ENCODE results near the gene TRIM36.

TRIM36 gene

DNA sequence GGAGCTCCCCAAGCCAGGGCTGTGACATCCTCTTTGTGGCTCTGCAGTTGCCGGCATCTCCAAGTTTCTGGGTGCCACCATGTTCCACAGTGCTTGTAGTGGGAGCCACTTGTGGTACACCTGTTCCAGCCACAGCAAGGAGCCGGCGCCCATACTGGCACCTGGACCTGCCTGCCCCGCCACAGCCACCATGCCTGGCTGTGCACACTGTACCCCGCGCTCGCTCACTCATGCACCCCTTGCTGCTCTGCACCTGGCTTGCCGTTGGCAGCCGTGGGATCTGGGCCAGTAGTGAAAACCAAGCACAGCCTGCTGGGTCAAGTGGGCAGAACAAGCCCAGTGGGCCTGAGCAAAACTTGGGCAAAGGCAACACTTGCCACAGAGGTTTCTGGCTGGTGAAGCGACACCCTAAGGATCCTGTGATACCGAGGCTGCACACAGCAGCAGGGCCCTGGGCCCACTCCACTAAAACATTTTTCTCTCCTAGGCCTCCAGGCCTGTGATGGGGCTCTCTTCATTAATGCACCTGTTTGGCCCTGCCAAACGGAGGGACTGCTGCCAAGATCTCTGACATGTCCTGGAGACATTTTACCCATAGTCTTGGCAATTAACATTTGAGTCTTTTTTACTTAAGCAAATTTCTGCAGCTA is 2.8 kb downstream of the TRIM36 start:
- no peak for DNase-seq

DNA sequence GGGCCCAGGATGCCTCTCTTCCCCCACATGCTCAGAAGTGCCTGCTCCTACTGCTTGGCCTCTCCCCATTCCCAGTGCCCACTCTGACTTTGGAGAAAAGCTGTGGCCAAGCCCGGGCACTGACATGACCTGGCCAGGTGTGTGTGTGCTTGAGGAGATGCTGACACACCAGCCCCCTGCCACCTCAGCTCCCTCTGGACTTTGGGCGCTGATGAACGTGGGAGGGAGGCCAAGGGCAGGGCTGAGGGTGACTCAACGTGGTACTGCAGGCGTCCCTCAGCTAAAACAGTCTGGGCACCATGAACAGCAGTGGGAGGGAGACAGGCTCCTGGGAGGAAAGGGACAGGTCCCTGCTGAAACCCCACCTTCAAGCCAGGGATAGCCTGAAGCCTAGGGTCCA is 3.9 kb downstream of the TRIM36 start:
- no peak for DNase-seq

DNA sequence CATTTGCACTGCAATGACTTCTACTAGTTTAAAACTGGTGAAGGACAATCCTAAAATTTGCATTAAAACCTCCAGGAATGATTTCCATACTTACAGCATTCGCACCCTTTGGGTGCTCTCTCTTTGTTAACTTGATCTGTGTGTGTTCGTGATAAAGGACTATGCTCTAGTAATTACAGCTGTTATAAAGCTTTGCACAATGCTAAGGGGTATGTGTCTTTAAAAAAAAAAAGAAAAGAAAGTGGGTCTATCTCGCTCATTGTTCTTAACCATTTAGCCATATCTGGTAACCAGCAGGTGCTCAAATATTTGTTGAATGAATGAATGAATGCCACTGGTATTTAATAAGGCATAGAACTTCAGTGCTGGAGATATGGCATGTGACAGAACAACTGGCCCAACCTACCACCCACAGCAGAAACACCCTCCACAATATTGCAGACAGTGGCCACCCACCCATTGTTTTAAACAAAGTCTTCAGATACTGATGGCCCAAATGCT is 8.7 kb downstream of the TRIM36 start:
- peak; percentile 54 for DNase-seq

DNA sequence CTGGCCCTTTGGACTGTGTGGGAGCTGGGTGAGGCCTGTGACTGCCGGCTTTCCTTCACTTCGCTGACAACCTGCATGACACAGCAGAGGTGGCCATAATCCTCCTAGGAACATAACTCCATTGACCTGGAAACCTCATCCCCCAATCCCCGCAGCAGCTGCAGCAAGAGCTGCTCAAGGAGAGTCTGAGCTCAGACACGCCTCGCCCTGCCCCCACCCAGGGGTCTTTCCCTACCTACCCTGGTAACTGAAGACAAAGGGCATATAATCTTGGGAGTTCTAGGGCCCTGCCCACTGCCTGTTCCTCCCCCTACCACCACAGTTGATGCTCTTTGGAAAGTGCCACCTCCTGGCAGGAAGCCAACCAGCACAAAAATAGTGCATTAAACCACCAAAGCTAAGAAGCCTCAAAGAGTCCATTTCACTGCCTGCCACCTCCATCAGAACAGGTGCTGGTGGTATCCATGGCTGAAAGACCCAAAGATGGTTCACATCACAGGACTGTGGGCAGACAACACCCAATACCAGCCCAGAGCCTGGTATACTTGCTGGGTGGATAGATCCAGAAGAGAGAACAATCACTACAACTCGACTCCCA is 18.4 kb downstream of the TRIM36 start:
- DNase-seq: no peak

DNA sequence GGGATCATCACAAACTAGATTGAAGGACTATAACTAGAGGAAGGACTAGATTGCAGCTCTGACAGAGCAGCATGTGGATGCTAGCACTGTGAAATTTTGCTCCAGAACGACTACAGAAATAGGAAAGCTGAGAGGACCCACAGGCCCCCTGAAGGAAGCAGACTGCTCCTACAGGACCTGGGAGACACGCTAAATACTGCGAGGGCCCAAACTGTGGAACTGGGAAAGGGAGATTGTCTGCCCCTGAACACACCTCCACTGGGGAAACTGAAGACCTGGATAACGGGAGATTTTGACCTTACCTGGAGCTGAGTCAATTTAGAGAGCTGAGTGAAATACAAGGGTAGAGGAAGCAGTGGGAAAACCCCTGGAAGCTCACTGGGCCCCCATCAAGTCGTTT is 19.2 kb downstream of the TRIM36 start:
- no peak for DNase-seq

DNA sequence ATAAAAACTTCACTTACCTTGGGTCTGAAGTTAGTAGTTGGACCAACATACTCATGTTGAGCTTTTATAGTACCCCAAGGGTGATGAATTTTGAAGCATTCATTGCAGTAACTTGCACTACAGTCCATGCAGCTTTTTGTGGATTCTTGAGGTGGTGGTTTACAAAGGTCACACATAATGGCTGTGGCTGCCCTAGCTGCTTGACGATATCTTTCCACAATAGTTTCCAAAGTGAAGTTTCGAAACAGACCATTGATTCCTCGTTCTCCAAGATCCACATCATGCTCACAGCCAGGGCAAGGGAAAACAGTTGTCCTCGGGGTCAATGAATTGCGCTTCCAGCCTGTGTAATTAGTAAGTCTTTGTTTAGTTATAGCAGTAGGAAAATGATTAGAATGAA is 22.7 kb downstream of the TRIM36 start:
- DNase-seq: no peak

DNA sequence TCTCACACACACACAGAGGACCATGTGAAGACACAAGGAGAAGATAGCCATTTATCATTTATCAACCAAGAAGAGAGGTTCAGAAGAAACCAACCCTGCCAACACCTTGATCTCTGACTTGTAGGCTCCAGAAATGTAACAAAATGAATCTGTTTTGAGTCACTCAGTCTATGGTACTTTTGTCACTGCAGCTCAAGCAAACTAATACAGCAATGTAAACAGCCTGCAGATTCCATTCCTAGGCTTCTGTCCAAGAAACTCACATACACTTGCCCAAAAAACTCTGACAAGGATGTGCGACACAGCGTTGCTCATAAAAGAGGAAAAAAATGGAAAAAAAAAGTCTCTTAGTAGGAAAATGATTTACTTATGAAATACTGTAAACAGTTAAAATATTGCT is 33.4 kb downstream of the TRIM36 start:
- DNase-seq: no peak

DNA sequence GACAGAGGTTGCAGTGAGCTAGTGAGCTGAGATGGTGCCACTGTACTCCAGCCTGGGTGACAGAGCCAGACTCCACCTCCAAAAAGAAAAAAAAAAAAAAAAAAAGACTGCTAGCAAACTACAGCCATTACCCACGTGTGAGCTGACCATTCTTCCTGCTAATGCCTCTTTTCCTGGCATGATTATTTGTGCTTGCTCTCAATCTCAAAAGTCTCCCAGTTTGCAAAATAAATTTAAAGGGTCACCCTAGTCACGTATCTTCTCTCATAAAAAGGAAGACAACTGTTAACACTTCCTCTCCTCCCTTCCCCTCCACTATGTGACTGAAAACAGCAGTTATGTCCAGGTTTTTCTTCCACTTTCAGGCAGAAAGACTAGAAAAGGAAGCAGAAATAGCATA is 37.2 kb downstream of the TRIM36 start:
- DNase-seq: no peak

DNA sequence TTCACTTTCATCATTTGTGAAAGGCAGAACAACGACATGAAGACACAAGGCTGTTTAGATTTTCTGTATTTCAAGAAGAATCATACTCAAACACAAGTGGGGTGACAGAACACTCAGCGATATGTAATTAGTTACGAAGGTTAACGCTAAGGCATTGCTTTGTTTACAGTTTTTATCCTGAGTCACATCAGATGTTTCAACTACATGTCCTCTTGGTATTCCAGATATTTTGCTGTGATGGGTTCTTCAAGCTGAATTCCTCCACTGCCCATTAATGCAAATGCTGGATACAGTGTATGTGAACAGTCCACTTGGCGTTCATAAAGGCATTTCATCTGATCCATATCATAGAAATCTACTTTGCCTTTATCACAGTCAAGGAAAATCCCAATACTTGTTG is 43.4 kb downstream of the TRIM36 start:
- DNase-seq: no peak

DNA sequence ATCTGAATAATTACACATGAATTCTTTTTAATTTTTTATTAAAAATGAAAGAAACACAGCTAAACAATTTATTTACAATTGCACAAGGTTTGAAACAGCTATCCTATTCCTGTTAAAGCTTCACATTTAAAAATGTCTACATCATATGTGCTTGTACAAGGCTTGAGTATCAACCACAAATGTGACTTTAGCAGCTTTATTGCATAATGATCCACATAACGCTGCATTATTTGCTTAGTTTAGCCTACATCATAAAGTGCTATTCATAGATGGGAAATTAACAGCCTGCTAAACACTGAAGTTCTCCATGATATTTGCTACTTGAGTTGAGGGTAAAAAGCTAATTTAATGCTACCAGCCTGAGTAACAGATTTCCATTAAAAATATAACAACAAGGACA is 45.0 kb downstream of the TRIM36 start:
- DNase-seq: peak; percentile 5

DNA sequence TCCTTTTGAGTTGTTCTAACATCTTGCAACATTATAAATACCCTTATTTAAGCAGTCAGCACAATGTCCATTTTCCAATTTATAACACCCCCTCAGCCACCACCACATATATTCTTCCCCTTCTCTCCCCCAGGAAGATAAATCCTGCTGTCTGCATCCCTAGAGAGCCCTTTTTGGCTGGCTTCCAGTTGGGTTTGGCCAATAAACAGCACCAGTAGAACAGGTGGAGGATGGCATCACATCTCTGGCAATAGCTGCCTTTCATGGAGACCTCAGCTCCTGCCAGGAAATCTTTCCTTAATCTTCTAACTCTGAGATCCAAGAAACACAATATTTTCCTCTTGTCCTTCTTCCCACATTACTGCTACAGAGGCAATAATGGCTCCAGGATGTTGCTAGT is 53.7 kb downstream of the TRIM36 start:
- DNase-seq: no peak

DNA sequence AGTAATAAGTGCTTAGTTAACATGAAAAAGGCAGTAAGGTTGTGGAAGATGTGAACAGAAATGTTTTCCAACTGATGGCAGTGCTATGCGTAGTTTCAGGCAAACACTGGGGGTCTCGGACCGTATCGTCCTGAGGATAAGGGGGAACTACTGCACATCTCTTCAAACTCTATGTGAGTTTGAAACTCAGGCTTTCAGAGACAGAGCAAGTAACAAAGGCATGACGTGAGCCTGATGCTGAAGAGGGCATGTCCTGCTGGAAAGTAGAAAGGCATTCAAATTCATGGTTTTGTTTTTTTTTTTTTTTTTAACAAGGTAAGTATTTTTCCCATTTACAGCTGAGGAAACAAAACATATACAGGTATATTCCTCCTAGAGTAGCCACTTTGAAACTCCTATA is 59.9 kb downstream of the TRIM36 start:
- no peak for DNase-seq

DNA sequence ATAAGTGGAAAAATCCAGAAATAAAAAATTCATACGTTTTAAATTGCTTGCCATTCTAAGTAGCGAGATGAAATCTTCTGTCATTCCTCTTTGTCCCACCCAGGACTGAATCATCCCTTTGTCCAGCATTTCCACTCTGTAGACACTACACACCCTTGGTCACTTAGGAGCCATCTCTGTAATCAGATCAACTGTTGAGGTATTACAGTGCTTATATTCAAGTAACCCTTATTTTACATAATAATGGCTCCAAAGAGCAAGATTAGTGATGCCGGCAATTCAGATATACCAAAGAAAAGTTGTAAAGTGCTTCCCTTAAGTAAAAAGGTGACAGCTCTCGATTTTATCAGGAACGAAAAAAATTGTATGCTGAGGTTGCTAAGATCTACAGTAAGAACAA is 60.4 kb downstream of the TRIM36 start:
- no peak for DNase-seq

DNA sequence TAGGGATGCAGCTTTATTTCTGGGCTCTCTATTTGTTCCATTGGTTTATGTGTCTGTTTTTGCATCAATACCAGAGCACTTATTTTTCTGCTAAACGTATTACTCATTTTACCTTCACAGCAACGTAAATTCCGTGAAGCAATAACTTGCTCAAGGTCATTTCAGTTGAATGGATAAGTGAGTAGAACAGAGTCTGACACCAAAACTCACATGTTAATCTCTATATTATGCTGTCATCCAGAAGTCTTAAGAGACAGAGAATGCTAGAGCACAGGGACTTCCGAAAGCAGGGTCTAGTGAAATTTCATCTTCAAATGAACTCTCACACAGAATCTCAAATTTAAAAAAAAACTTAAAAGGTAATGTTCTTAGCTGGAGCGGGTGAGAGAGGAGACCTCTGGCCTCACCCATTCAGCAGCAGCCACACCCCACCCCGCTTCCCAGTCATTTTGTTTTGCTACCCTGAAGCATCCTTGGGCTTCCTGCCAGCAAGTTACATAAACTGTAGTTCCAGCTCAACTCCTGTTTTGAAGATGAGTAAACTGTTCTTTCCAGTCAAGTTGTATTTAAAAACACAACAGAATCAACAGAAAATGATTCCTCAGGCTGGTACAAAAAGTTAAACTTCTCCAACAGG is 69.3 kb downstream of the TRIM36 start:
- DNase-seq: no peak

DNA sequence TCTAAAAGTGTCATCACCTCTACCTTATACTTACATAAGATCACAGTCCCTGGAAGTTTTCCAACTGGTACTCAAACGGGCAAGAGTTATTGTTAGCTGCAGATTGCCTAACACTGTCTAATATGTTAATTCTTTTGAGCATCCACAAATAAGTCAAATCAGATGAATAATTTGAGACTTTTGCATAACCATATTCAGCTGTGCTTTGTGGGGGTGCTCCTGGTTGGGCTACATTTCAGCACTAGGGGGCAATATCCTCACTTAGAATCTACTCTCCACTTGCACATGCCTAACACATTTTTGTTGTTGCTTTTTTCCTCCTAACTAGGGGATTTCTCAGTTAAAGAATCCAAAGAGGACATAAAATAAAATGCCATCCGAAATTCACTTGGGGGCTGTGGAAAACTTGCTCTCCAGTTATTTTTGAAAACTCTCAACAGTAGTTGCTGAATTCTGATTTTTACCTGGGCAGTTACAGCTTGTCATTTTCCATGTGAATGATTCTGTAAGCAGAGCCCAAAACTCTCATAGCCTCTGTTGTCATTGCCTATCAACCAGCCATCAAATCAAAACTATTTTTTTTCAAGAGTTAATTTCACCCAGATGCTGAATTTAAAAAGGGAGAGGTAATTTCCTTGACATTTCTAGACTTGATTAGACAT is 71.5 kb downstream of the TRIM36 start:
- DNase-seq: peak; percentile 40

DNA sequence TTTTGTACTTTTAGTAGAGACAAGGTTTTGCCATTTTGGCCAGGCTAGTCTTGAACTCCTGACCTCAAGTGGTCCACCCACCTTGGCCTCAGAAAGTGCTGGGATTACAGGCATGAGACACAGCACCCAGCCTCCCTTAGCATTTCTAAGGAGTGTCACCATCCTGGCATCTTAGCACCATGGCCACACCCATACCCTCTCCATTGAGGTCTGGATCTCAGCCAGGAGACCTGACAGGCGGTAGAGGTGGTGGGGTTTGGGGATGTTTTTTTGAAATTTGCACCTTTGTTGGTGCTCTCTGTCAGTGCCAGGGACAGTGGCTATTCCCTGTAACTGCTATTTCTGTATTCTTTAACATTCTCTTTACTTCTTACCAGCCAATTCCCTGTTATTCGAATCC is 72.5 kb downstream of the TRIM36 start:
- no peak for DNase-seq

DNA sequence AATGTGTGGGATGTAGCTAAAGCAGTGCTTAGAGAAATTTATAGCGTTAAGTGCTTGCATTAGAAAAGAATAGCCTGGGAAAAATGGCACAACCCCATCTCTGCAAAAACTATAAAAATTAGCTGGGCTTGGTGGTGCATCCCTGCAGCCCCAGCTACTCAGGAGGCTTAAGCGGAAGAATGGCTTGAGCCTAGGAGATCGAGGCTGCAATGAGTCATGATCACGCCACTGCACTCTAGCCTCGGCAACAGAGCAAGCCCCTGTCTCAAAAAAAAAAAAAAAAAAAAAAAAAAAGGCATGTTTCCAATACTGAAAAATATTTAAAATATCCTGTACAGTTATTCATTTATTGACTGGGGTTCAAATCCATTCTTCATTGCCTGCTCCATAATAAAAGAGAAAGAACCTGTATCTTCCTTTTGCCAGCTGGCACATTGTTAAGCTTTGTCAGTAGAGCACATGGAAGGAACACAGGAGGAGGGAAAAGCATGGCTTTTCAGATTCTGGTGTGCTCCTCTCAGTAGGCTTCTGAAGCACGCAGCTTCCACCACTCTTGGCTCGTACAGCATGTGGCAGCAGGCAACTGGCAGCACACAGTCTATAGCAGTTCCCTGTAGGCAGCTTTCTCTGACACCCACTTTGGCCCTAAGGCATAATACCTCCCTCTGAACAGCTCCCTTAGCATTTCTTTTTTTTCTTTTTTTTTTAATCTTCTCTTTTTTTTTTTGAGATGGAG is 73.5 kb downstream of the TRIM36 start:
- no peak for DNase-seq

DNA sequence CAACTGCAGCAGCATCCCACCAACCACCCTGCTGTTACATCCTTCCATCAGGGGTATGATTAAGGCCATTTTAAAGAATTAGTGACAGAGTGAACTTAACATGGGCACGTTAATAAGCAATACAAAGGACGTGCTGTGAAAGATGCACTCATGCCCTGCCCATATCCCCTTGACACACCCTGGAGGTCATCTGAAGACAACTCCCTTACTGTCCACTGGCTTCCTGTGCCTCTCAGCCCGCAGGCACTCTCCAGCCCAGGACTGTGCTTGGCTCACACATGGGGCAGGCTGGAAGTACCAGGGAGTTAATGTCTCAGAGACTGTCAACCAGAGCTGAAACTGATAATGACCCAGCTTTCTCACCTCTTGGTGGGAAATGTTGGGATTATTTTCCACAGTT is 81.8 kb downstream of the TRIM36 start:
- DNase-seq: no peak

DNA sequence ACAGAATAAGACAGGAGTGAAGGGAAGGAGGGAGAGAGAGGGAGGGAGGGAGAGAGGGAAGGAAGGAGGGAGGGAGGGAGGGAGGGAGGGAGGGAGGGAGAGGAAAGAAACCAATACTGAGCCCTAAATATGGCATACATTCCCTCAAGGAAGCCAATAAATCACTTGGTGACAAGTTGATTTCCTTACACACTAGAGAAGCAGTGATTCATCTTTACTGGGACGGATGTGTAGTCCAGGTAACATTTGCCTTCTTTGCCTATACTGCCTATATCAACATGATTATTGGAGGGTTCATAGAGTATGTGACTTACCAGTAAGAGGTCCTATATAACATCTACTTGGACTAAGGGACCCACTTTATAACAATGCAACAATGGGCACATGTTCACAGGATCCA is 83.2 kb downstream of the TRIM36 start:
- no peak for DNase-seq

DNA sequence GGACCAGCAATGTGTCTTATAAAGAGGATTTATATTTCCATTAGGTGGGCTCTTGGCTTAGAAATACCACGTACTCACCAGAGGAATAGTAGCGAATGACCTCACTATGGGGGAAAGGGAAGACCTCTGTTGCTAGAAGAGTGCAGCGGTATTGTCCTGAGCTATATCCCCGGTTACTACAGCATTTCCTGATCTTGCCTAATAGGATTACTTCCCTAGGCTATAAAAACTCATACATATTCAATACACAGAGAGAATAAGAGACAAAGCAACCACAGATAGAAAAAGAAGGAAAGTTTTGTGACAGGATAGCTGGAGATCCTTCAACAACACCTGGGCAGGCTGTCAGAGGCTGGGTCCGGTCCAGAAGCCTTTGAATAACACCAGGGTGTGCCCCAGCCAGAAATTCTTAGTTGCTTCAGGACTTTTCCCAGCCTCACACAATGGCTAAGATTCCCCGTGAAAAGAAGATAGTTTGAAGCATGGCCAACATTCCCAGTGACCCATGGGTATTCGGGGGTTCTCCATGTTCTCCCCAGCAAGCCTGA is 85.4 kb downstream of the TRIM36 start:
- no peak for DNase-seq

DNA sequence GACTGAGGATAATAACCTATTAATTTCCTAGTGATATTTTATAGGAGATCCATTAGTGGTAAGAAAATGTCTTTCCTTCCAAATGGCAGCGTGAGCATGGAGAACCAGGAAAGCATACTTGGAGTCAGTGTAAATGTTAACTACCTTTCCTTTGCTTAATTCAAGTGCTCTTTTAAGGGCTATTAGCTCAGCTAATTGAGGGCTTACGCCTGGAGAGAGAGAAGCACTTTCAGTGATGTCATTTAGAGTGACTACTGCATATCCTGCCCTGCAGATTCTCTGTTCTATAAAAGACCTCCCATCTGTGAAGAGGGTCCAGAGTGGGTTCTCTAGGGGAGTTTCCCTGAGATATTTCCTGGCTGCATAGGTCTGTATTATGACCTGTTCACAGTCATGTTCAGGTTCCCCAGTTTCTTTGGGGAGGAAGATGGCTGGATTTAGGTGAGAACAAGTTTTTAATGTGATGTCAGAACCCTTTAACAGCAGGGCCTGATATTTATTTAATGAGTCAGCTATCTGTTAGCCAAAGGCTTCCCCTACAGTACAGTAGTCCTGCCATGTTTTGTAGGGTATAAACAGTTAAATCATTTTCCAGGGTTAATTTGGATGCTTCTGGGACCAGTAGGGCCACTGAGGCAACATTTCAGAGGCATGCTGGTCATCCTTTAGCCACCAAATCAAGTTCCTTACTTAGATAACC is 89.6 kb downstream of the TRIM36 start:
- peak; percentile 44 for DNase-seq

All from NCI-H1436 (cell line).